CD8-positive, alpha-beta memory T cell (primary cell): Measurements from ENCODE around the gene NEK4. TPM values are rescaled to one million over a fixed set of nuclear protein-coding genes. Genes with fewer than 3 reads are reported as not detected.

Experiments used
- CTCF ChIA-PET: fragments of 350-600 bp; sonication (Branson Sonifier 250); formaldehyde crosslinking; loops from one replicate; lab custom pipeline; 2021; ENCODE audit warnings: antibody characterized with exemption; lab: Charles Lee
- POLR2A ChIA-PET: fragments of 350-600 bp; sonication (Branson Sonifier 250); formaldehyde crosslinking; loops from one replicate; lab custom pipeline; 2021; ENCODE audit warnings: antibody characterized with exemption; lab: Charles Lee
- DNase-seq, 5 donors: peaks; one replicate each; pipeline versions ENCODE4 v3.0.0 to v3.0.0-alpha.2; 2020 to 2022; ENCODE audit warnings: mixed read lengths in 1 of 5
- H3K27ac ChIP-seq: one replicate; pipeline ENCODE4 v1.7.0; 2013; ENCODE audit warnings: low read depth, mild to moderate bottlenecking, low read length, moderate library complexity
- H3K27me3 ChIP-seq: 2 replicates; pipeline ENCODE4 v1.7.0; 2013; ENCODE audit warnings: low read length, mild to moderate bottlenecking; ENCODE audit not compliant: insufficient read depth, poor library complexity, severe bottlenecking
- H3K36me3 ChIP-seq: 2 replicates; pipeline ENCODE4 v1.7.0; 2013; ENCODE audit warnings: mild to moderate bottlenecking, low read length, moderate library complexity; ENCODE audit not compliant: insufficient read depth
- H3K4me1 ChIP-seq: 2 replicates; pipeline ENCODE4 v1.7.0; 2013; ENCODE audit warnings: mild to moderate bottlenecking, low read length, moderate library complexity; ENCODE audit not compliant: insufficient read depth
- H3K4me3 ChIP-seq: 2 replicates; pipeline ENCODE4 v1.7.0; 2013; ENCODE audit warnings: mild to moderate bottlenecking, low read length
- H3K9me3 ChIP-seq: 2 replicates; pipeline ENCODE4 v1.7.0; 2013; ENCODE audit warnings: mild to moderate bottlenecking, low read length
- H3K27ac Mint-ChIP-seq, 8 donors: one replicate each; pipeline ENCODE4 v1.8.0; 2020 to 2021; ENCODE audit warnings: mixed read lengths in 8 of 8, mild to moderate bottlenecking in 6 of 8, inconsistent platforms in 3 of 8, moderate library complexity in 3 of 8
- H3K27me3 Mint-ChIP-seq, 2 donors: one replicate each; pipeline ENCODE4 v1.8.0; 2020 to 2021; ENCODE audit warnings: mixed read lengths in 2 of 2, mild to moderate bottlenecking in 1 of 2, moderate library complexity in 1 of 2
- H3K36me3 Mint-ChIP-seq, 3 donors: one replicate each; pipeline ENCODE4 v1.8.0; 2020 to 2021; ENCODE audit warnings: mixed read lengths in 3 of 3, inconsistent platforms in 1 of 3, mild to moderate bottlenecking in 1 of 3
- H3K4me1 Mint-ChIP-seq, 3 donors: one replicate each; pipeline ENCODE4 v1.8.0; 2020 to 2021; ENCODE audit warnings: mixed read lengths in 3 of 3, inconsistent platforms in 1 of 3, mild to moderate bottlenecking in 1 of 3
- H3K4me3 Mint-ChIP-seq, 7 donors: one replicate each; pipeline ENCODE4 v1.8.0; 2020 to 2021; ENCODE audit warnings: mixed read lengths in 7 of 7, mild to moderate bottlenecking in 6 of 7, moderate library complexity in 4 of 7, inconsistent platforms in 2 of 7
- H3K9me3 Mint-ChIP-seq, 5 donors: one replicate each; pipeline ENCODE4 v1.8.0; 2020 to 2022; ENCODE audit warnings: mixed read lengths in 5 of 5, mild to moderate bottlenecking in 3 of 5, moderate library complexity in 2 of 5, inconsistent platforms in 1 of 5
- polyA plus RNA-seq: library from polyadenylated mRNA; unstranded; fragments of 300-500 nt; fragmentation: Illumina TruSeq; gene quantifications from one replicate; pipeline ENCODE4 v1.2.3, GENCODE V29; 2021
- total RNA-seq, 2 experiments: library from RNA; stranded (reverse); gene quantifications; one replicate each; pipeline ENCODE4 v1.2.3, GENCODE V29; 2021

The NEK4 gene
- total and polyA plus RNA-seq, 3 experiments from 2014 or later: 11.4 to 35.7 (median 33.5) TPM

GRCh38 chr3:52791366-52791765 lies 20.6 kb upstream of the NEK4 start:
- Mint-ChIP-seq H3K9me3 (peaks cover 0 to 2% (median 0%) of the 10 kb centered on the region in 5 donors), H3K4me3 (no peak overlapping the region), H3K27me3 (peaks cover 0 to 5% of the 10 kb centered on the region in 2 donors), H3K27ac (no peak overlapping the region), H3K36me3 (no peaks in the 10 kb centered on the region), H3K4me1 (no peaks in the 10 kb centered on the region)
- Histone ChIP-seq H3K4me1 (no peaks in the 10 kb centered on the region), H3K27me3 (no peaks in the 10 kb centered on the region), H3K4me3 (no peak overlapping the region), H3K36me3 (no peaks in the 10 kb centered on the region), H3K9me3 (no peaks in the 10 kb centered on the region), H3K27ac (no peak overlapping the region)
- no peak for DNase-seq
- ChIA-PET POLR2A (no interaction called here), CTCF (no interaction called here)

GRCh38 chr3:52790741-52791140 lies 20.0 kb upstream of the NEK4 start:
- CTCF ChIA-PET: no interaction called here
- peaks cover 0 to 2% (median 0%) of the 10 kb centered on the region in 5 donors for H3K9me3 Mint-ChIP-seq
- DNase-seq: no peak

DNA sequence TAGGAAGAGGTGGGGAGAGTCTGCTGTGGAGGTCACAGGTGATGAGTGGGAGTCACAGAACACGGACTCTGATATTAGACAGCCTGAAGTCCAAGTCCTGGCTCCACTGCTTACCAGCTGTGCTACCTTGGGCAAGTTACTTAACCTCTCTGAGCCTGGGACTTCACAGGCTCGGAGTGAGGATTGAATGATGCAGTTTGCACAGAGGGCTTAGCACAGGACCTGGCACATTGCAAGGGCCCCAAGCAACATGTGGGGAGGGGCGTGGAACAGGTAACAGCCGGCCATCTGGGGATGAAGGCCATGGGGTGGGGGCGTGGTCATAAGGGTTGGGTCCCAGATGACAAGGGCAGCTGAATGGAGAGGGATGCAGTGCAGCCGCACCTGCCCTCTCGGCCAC lies 19.6 kb upstream of the NEK4 start:
- ChIA-PET CTCF (no interaction called here), POLR2A (no interaction called here)
- H3K27ac ChIP-seq: no peak overlapping the region
- no peaks in the 10 kb centered on the region for H3K36me3 ChIP-seq
- no peak for DNase-seq
- Mint-ChIP-seq H3K36me3 (no peaks in the 10 kb centered on the region), H3K9me3 (peaks cover 0 to 2% (median 0%) of the 10 kb centered on the region in 5 donors), H3K4me3 (peak overlapping the region in 1 of 7 donors; percentile 21), H3K4me1 (no peaks in the 10 kb centered on the region), H3K27me3 (peaks cover 0 to 5% of the 10 kb centered on the region in 2 donors), H3K27ac (peak overlapping the region in 1 of 8 donors; percentile 27)
- H3K4me3 ChIP-seq: no peak overlapping the region
- H3K27me3 ChIP-seq: no peaks in the 10 kb centered on the region
- H3K9me3 ChIP-seq: no peaks in the 10 kb centered on the region
- H3K4me1 ChIP-seq: no peaks in the 10 kb centered on the region

More at GRCh38 chr3:52790741-52791140, 20.0 kb upstream of the NEK4 start:
- Mint-ChIP-seq H3K27ac (peak overlapping the region in 1 of 8 donors; percentile 27), H3K27me3 (peaks cover 0 to 5% of the 10 kb centered on the region in 2 donors), H3K4me3 (no peak overlapping the region), H3K36me3 (no peaks in the 10 kb centered on the region), H3K4me1 (no peaks in the 10 kb centered on the region)
- Histone ChIP-seq H3K4me3 (no peak overlapping the region), H3K27ac (no peak overlapping the region), H3K4me1 (no peaks in the 10 kb centered on the region), H3K36me3 (no peaks in the 10 kb centered on the region), H3K27me3 (no peaks in the 10 kb centered on the region), H3K9me3 (no peaks in the 10 kb centered on the region)
- POLR2A ChIA-PET: no interaction called here

DNA sequence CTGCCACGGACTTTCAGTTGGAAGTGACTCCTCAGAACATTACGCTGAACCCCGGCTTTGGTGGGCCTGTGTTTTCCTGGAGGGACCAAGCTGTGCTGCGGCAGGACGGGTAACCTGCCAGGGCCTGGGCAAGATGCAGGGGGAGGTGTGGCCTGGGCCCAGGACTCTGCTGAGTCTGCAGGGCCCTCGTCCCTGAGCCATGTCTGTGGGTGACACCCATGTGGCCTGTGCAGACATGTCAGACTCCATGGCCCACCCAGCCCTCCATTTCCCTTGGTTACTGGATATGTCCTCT lies 19.0 kb upstream of the NEK4 start:
- ChIA-PET CTCF (no interaction called here), POLR2A (no interaction called here)
- no peaks in the 10 kb centered on the region for H3K36me3 Mint-ChIP-seq

GRCh38 chr3:52788890-52789745 lies 18.4 kb upstream of the NEK4 start:
- no peaks in the 10 kb centered on the region for H3K36me3 Mint-ChIP-seq
- no peaks in the 10 kb centered on the region for H3K36me3 ChIP-seq
- H3K27ac Mint-ChIP-seq: no peak overlapping the region
- no peaks in the 10 kb centered on the region for H3K9me3 ChIP-seq
- no peak overlapping the region for H3K27ac ChIP-seq
- peaks cover 0 to 2% (median 0%) of the 10 kb centered on the region in 5 donors for H3K9me3 Mint-ChIP-seq
- no peaks in the 10 kb centered on the region for H3K4me1 ChIP-seq
- POLR2A ChIA-PET: no interaction called here
- no peaks in the 10 kb centered on the region for H3K4me1 Mint-ChIP-seq
- CTCF ChIA-PET: no interaction called here
- H3K27me3 ChIP-seq: no peaks in the 10 kb centered on the region
- H3K4me3 ChIP-seq: no peak overlapping the region
- H3K27me3 Mint-ChIP-seq: peaks cover 0 to 5% of the 10 kb centered on the region in 2 donors
- H3K4me3 Mint-ChIP-seq: peak overlapping the region in 1 of 7 donors; percentile 38
- no peak for DNase-seq

More for the DNA sequence above, 19.0 kb upstream of the NEK4 start:
- H3K9me3 ChIP-seq: no peaks in the 10 kb centered on the region
- Mint-ChIP-seq H3K4me1 (no peaks in the 10 kb centered on the region), H3K27me3 (peaks cover 0 to 5% of the 10 kb centered on the region in 2 donors), H3K9me3 (peaks cover 0 to 2% (median 0%) of the 10 kb centered on the region in 5 donors), H3K4me3 (no peak overlapping the region), H3K27ac (no peak overlapping the region)
- H3K27ac ChIP-seq: no peak overlapping the region
- H3K36me3 ChIP-seq: no peaks in the 10 kb centered on the region
- no peaks in the 10 kb centered on the region for H3K4me1 ChIP-seq
- no peak overlapping the region for H3K4me3 ChIP-seq
- DNase-seq: no peak
- H3K27me3 ChIP-seq: no peaks in the 10 kb centered on the region

DNA sequence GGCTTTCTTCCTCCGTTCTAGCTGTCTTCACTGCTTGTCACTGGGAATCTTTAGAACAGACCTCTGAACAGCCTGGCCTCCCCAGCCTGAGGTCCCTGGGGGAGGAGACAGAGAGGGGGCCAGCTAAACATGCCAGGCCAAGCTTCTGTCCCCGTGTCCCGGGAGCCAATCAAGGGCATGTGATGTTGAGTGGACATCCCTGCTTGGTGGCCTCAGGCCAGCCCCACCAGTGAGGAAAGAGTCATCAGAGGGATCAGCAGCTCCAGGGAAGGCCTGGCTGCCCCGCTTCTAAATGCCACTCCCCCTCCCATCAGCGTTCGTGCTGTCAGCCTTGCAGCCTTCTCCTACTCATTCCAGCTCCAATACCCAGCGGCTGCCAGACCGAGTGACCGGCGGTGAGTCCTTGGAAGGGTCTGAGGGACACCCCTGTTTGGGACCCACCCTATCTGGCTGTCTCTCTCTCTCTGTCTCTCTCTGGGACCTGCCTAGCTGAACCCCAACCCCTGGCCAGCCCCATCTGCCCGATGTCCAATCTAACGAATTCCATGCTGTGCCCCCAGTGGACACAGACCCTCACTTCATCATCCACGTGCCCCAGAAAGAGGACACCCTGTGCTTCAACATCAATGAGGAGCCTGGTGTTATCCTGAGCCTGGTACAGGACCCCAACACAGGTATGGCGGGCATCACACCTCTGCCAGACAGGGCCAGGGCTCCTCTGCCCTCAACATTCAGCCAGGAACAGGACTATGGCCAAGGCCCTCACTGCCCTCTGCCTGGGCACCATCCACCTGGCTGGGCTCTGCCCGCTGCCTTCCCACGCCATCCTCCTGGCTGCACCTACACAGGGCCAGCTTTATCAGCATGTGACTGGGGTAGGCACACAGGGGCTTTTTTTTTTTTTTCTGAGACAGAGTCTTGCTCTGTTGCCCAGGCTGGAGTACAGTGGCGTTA lies 17.2 kb upstream of the NEK4 start:
- Mint-ChIP-seq H3K27me3 (peaks cover 0 to 9% of the 10 kb centered on the region in 2 donors), H3K27ac (no peak overlapping the region), H3K9me3 (peaks cover 0 to 2% (median 0%) of the 10 kb centered on the region in 5 donors), H3K4me3 (no peak overlapping the region), H3K36me3 (no peaks in the 10 kb centered on the region), H3K4me1 (no peaks in the 10 kb centered on the region)
- Histone ChIP-seq H3K27me3 (no peaks in the 10 kb centered on the region), H3K4me3 (no peak overlapping the region), H3K27ac (no peak overlapping the region), H3K9me3 (no peaks in the 10 kb centered on the region), H3K36me3 (no peaks in the 10 kb centered on the region), H3K4me1 (no peaks in the 10 kb centered on the region)
- CTCF ChIA-PET: interaction anchor here (0.8 kb wide), 1 partner anchor 10 kb away, joined by 3 read pairs; no protein-coding TSS in a partner anchor
- peak in 1 of 5 donors; percentile 30 for DNase-seq
- POLR2A ChIA-PET: interaction anchor here (0.6 kb wide), 2 partner anchors 17 to 316 kb away, joined by 4 to 8 read pairs; no protein-coding TSS in a partner anchor

- Histone ChIP-seq H3K27me3 (no peaks in the 10 kb centered on the region), H3K4me3 (no peak overlapping the region), H3K27ac (no peak overlapping the region), H3K4me1 (no peaks in the 10 kb centered on the region), H3K36me3 (no peaks in the 10 kb centered on the region), H3K9me3 (no peaks in the 10 kb centered on the region)
- Mint-ChIP-seq H3K27ac (no peak overlapping the region), H3K9me3 (peaks cover 0 to 2% (median 0%) of the 10 kb centered on the region in 5 donors), H3K27me3 (peaks cover 0 to 9% of the 10 kb centered on the region in 2 donors), H3K36me3 (no peaks in the 10 kb centered on the region), H3K4me3 (no peak overlapping the region), H3K4me1 (no peaks in the 10 kb centered on the region)
- ChIA-PET POLR2A (interaction anchor here (0.6 kb wide), 1 partner anchor 16 kb away, joined by 8 read pairs; no protein-coding TSS in a partner anchor), CTCF (interaction anchor here (0.8 kb wide), 1 partner anchor 11 kb away, joined by 3 read pairs; no protein-coding TSS in a partner anchor)
- peak in 1 of 5 donors; percentile 18 for DNase-seq
Observed at GRCh38 chr3:52787246-52787645, 16.5 kb upstream of the NEK4 start.
